Raji (cell line): ENCODE results near the gene IPCEF1.

Experiments used
- POLR2A ChIP-seq: IDR thresholded peaks from 2 replicates; pipeline ENCODE4 v1.6.1; 2011; ENCODE audit warnings: low read depth, low read length, control low read depth; ENCODE audit not compliant: insufficient read depth

The IPCEF1 gene

GRCh38 chr6:154320181-154320580 lies 36.4 kb downstream of the IPCEF1 start:
- no peak for TF ChIP-seq POLR2A

GRCh38 chr6:154319231-154319858 lies 37.3 kb downstream of the IPCEF1 start:
- TF ChIP-seq POLR2A: no peak

DNA sequence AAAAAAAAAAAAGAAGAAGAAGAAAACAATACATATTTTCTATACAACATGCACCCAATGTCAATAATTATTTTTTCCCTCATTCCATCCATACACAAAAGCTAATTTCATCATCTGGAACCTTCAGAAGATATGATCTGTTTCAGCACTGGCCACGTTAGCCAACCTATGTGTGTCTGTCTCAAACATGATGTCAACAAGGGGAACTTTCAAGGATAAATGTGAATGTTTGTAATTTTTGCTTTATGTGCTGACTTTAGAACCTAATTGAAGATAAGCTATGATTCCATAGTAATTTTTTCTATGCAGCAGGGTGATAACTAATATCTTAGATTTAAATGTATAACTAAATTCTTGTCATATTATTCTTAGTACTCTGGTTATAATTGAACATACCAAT lies 37.9 kb downstream of the IPCEF1 start:
- TF ChIP-seq POLR2A: no peak

GRCh38 chr6:154316131-154316530 lies 40.5 kb downstream of the IPCEF1 start:
- TF ChIP-seq POLR2A: no peak

GRCh38 chr6:154314084-154314483 lies 42.5 kb downstream of the IPCEF1 start:
- TF ChIP-seq POLR2A: no peak

DNA sequence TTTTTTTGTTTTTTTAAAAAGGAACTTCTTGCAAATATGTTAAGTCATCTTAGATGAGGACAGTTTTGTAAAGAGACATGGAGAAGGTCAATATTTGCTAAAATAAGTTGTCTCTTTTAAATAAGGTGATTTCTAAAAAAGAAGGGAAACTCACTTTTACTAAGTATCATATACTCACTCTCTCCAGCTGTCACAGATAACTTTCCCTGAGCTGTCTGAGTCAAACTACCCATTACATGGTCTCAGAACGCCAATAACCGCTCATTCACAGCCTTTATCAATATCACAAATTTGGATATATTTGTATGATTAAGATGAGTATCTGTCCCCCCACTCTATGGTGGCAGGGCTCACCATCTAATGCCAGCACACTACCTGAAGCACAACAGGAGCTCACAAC lies 47.6 kb downstream of the IPCEF1 start:
- TF ChIP-seq POLR2A: no peak

- no peak for TF ChIP-seq POLR2A
These were observed 48.7 kb downstream of the IPCEF1 start for GRCh38 chr6:154307696-154308425.

- no peak for TF ChIP-seq POLR2A
These were observed 49.9 kb downstream of the IPCEF1 start for GRCh38 chr6:154306696-154307095.

DNA sequence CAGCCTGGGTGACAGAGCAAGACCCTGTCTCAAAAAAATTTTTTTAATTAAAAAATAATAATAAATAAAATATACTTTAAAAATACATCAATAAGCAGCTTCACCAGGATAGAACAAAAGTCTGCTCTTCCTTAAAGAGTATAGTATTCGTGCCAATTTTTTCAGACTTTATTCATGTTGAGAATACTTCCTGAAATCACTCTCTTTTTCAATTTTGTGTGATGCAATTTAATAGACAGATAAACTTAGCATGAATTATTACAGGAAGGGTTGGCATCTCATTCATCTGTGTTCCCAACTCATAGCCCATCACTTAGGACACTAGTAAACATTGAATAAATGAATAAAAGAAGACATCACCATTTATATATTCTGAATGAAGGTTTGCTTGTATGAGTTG lies 52.4 kb downstream of the IPCEF1 start:
- TF ChIP-seq POLR2A: no peak

DNA sequence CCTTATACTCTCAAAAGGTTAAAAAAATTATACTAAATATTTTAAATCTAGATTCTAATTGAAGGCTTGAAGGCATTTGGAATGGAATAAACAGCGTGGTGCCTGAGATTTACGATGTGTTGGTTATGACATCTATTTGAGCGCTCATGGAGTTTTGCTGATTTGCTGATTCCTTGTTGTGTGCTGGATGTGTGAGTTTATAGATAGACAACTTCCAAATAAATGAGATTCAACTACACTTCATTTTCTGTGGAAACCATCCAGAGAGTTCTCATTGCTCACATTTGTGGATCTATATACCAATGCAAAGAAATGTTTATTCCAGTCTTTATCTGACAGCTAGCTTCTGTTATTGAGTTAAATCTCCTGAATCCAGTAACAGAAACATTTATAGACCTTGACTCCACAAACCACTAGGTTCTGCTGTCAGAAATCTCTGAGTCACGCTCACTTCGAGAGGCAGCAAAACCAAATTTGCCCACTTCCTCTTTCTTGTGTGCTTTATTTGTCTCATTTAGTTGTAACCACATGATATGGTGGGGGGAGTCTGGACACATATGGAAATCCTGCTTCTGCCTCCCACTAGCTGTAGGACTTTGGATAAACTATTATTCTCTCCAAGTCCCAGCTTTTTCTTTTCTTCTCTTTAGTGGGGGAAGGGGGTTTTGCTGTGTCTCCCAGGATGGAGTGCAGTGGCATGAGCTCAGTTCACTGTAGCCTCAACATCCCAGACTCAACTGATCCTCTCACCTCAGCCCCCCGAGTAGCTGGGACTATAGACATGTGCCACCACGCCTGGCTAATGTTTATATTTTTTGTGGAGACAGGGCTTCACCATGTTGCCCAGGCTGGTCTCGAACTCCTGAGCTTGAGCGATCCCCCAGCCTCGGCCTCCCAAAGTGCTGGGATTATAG lies 54.5 kb downstream of the IPCEF1 start:
- no peak for TF ChIP-seq POLR2A

DNA sequence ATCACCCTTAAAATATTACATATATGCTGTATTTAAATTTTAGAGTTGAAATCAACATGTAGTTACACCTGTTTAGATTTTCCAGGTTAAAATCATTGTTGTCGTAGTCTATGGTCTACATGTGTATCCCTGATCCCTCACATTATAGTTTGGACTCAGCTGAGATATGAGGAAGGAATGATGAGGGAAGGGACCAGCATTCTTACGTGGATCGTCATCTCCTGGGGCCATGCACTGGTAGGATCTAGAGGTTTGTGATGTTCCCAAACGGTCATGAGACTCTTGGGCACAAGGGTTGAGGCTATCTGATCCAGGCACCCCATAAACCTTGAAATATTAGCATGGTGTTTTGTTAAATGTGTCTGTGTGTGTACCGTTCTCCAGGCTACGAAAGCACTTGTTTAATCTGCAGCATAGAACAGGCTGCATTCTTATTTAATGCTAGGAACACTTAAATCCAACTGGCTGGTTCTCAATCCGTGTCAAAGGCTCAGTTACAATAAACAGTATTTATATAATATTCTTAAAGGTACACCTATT lies 55.4 kb downstream of the IPCEF1 start:
- no peak for TF ChIP-seq POLR2A

- no peak for TF ChIP-seq POLR2A
These were observed 58.3 kb downstream of the IPCEF1 start for GRCh38 chr6:154298297-154298696.

DNA sequence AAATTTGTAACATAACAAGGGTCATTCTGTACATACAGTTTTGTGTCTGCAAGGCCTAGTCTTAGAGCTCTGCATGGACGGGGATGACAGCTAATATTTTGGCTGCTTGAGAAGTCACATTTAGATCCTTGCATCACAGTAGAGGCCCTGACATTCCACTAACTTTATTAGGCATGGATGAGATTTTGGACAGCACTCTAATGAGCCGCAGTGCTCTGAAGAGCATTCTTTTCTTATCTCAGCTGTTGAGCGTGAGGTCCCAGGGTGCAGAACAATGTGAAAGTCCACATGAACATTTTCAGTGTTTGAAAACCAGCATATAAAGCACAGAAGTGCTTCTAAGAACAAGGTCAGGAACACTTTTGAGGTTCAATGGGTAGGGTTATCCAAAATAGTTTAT lies 58.9 kb downstream of the IPCEF1 start:
- TF ChIP-seq POLR2A: no peak

GRCh38 chr6:154297210-154297609 lies 59.4 kb downstream of the IPCEF1 start:
- no peak for TF ChIP-seq POLR2A

DNA sequence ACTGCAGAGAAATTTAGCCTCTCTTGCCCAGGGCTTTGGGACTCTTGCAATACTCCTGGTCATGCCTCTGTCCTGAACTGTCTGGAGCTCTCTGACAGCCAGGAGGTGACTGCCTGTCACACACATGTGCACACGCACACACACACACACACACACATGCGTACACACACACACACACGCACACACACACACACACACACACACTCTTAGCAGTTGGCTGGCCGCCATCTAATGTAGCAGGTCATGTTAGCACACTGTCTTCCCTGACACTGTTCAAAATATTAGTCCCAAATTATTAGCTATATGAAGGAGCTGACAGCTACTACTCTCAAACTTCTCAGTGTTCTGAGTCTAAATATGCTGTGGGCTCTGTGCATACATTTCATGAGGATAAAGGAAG lies 60.9 kb downstream of the IPCEF1 start:
- no peak for TF ChIP-seq POLR2A
